Keratinocyte (primary cell): ENCODE measurements around the gene FHIP1A. TPM values are rescaled to one million over a fixed set of nuclear protein-coding genes. Genes with fewer than 3 reads are reported as not detected.

ENCODE experiments used
- DNase-seq: peaks from one replicate; pipeline ENCODE4 v3.0.0-alpha.2; 2011; ENCODE audit warnings: low read depth, missing footprints, low spot score
- FAIRE-seq: peaks from 2 replicates; lab custom pipeline; 2011; peaks lifted over from hg19 to GRCh38; lab: Jason Lieb, UNC
- H2AFZ ChIP-seq: 2 replicates; pipeline ENCODE4 v1.6.0; 2012; ENCODE audit warnings: low read length, control low read depth, inconsistent platforms; ENCODE audit not compliant: control insufficient read depth
- H3K27ac ChIP-seq: 2 replicates; pipeline ENCODE4 v1.5.1; 2011; ENCODE audit warnings: low read length; ENCODE audit not compliant: control insufficient read depth, insufficient read depth
- H3K27me3 ChIP-seq: 3 replicates; pipeline ENCODE4 v1.6.0; 2011; ENCODE audit warnings: low read length; ENCODE audit not compliant: control insufficient read depth, insufficient read depth; ENCODE audit errors: extremely low read depth
- H3K36me3 ChIP-seq, 2 experiments: 2 replicates in 1 of 2; 3 replicates in 1 of 2; pipeline ENCODE4 v1.5.1; 2011; ENCODE audit warnings: low read length in 2 of 2, mild to moderate bottlenecking in 1 of 2; ENCODE audit not compliant: control insufficient read depth in 2 of 2, insufficient read depth in 2 of 2; ENCODE audit errors: extremely low read depth in 1 of 2
- H3K4me1 ChIP-seq: 3 replicates; pipeline ENCODE4 v1.5.1; 2011; ENCODE audit warnings: low read length; ENCODE audit not compliant: control insufficient read depth, insufficient read depth; ENCODE audit errors: extremely low read depth
- H3K4me2 ChIP-seq: 3 replicates; pipeline ENCODE4 v1.6.0; 2011; ENCODE audit warnings: low read depth, low read length; ENCODE audit not compliant: control insufficient read depth, insufficient read depth; ENCODE audit errors: extremely low read depth
- H3K4me3 ChIP-seq, 3 experiments: fragments of 200-600 bp in 1 of 3; sonication (generic) in 1 of 3; 2 replicates in 2 of 3; 3 replicates in 1 of 3; pipeline ENCODE4 v1.5.1; 2011 to 2016; ENCODE audit warnings: low read length in 3 of 3, mild to moderate bottlenecking in 3 of 3, control low read depth in 2 of 3, inconsistent platforms in 1 of 3, low read depth in 1 of 3, mixed read lengths in 1 of 3, mixed run types in 1 of 3, moderate library complexity in 1 of 3; ENCODE audit not compliant: control insufficient read depth in 2 of 3, insufficient read depth in 2 of 3; ENCODE audit errors: extremely low read depth in 1 of 3
- H3K79me2 ChIP-seq: 2 replicates; pipeline ENCODE4 v1.6.0; 2012; ENCODE audit warnings: low read length; ENCODE audit not compliant: control insufficient read depth, insufficient read depth
- H3K9ac ChIP-seq: 3 replicates; pipeline ENCODE4 v1.6.0; 2011; ENCODE audit warnings: low read length; ENCODE audit not compliant: control insufficient read depth, insufficient read depth; ENCODE audit errors: extremely low read depth
- H3K9me1 ChIP-seq: 3 replicates; pipeline ENCODE4 v1.6.0; 2011; ENCODE audit warnings: low read length; ENCODE audit not compliant: control insufficient read depth, insufficient read depth; ENCODE audit errors: extremely low read depth
- H3K9me3 ChIP-seq: 2 replicates; pipeline ENCODE4 v1.5.1; 2012; ENCODE audit warnings: low read depth, low read length; ENCODE audit not compliant: control insufficient read depth
- H4K20me1 ChIP-seq: 3 replicates; pipeline ENCODE4 v1.6.0; 2011; ENCODE audit warnings: low read length; ENCODE audit not compliant: control insufficient read depth, insufficient read depth; ENCODE audit errors: extremely low read depth
- CTCF ChIP-seq, 3 experiments: IDR thresholded peaks in 1 of 3; conservative IDR thresholded peaks in 1 of 3; optimal IDR thresholded peaks in 1 of 3; 2 replicates in 2 of 3; 3 replicates in 1 of 3; pipeline versions ENCODE3 to v1.5.1; 2011; ENCODE audit warnings: low read length in 3 of 3, mild to moderate bottlenecking in 3 of 3, moderate library complexity in 2 of 3, control low read depth in 1 of 3, inconsistent platforms in 1 of 3; ENCODE audit not compliant: insufficient read depth in 2 of 3; ENCODE audit errors: extremely low read depth in 1 of 3
- EZH2 ChIP-seq: IDR thresholded peaks from one replicate; pipeline ENCODE4 v1.6.1; 2012; ENCODE audit warnings: inconsistent platforms, mild to moderate bottlenecking, low read length, moderate library complexity
- dilution Hi-C: fragments of 300-500 bp; cut with MboI; formaldehyde crosslinking; loops from one replicate; pipeline ENCODE4 v1.7.0; 2020; ENCODE audit warnings: low sequenced_read_pairs; ENCODE audit not compliant: extremely low pct_ligation_motif_present
- polyA plus RNA-seq, 5 experiments: library from polyadenylated mRNA; depleted of rRNA in 3 of 5; stranded (reverse) in 3 of 5; stranded (forward) in 1 of 5; unstranded in 1 of 5; fragments of >200 nt; gene quantifications; 1 replicate in 1 of 5; 2 replicates in 3 of 5; 3 replicates in 1 of 5; pipeline versions ENCODE4 v1.2.1 to v1.2.3, GENCODE V29; 2011 to 2012; ENCODE audit warnings: missing spikeins in 2 of 5, low read depth in 1 of 5, low replicate concordance in 1 of 5

FHIP1A gene
- polyA plus RNA-seq, 1 donor (not counting 4 experiments of a cell fraction or from before 2014, with no cell fraction given) = 13.4 TPM

GRCh38 chr4:151427266-151427665, 18.3 kb downstream of the FHIP1A start:
- Histone ChIP-seq H3K9me1 (no peaks in the 10 kb centered on the region), H3K27me3 (no peaks in the 10 kb centered on the region), H3K79me2 (peaks cover 45% of the 10 kb centered on the region), H2AFZ (no peak overlapping the region), H3K9ac (no peak overlapping the region), H3K4me2 (no peak overlapping the region), H3K4me1 (peaks cover 55% of the 10 kb centered on the region), H3K27ac (no peak overlapping the region), H3K4me3 (no peak overlapping the region), H3K9me3 (no peaks in the 10 kb centered on the region), H4K20me1 (no peaks in the 10 kb centered on the region), H3K36me3 (no peaks in the 10 kb centered on the region)
- FAIRE-seq (no peak), DNase-seq (no peak)
- no peak for TF ChIP-seq EZH2
- dilution Hi-C loops = no loop called here

- Histone ChIP-seq H2AFZ (no peak overlapping the region), H3K27ac (no peak overlapping the region), H3K4me1 (peaks cover 62% of the 10 kb centered on the region), H3K36me3 (no peaks in the 10 kb centered on the region), H4K20me1 (no peaks in the 10 kb centered on the region), H3K4me2 (no peak overlapping the region), H3K27me3 (no peaks in the 10 kb centered on the region), H3K9me3 (no peaks in the 10 kb centered on the region), H3K9ac (no peak overlapping the region), H3K79me2 (peaks cover 46% of the 10 kb centered on the region), H3K9me1 (no peaks in the 10 kb centered on the region), H3K4me3 (no peak overlapping the region)
- TF ChIP-seq CTCF (optimal IDR thresholded peaks at IDR 0.05 in 1 of 3, IDR thresholded peaks at IDR 0.05 in 1 of 3, conservative IDR thresholded peaks at IDR 0.05 in 1 of 3; ENCODE audit: extremely low read depth in 1 of 3, insufficient read depth in 2 of 3, low read length in 3 of 3) = no peak
- TF ChIP-seq EZH2 = no peak
- DNase-seq (no peak), FAIRE-seq (no peak)
- dilution Hi-C loops = no loop called here
Measured at GRCh38 chr4:151428346-151428745, 19.4 kb downstream of the FHIP1A start.

GRCh38 chr4:151429957-151430570, 21.1 kb downstream of the FHIP1A start:
- Histone ChIP-seq H3K27me3 (no peaks in the 10 kb centered on the region), H3K9me1 (no peaks in the 10 kb centered on the region), H2AFZ (no peak overlapping the region), H3K36me3 (no peaks in the 10 kb centered on the region), H3K79me2 (peaks cover 34% of the 10 kb centered on the region), H3K9me3 (no peaks in the 10 kb centered on the region), H4K20me1 (no peaks in the 10 kb centered on the region), H3K4me3 (no peak overlapping the region), H3K4me2 (peak overlapping the region; percentile 69), H3K4me1 (peaks cover 62% of the 10 kb centered on the region), H3K9ac (no peak overlapping the region), H3K27ac (peak overlapping the region; percentile 51)
- FAIRE-seq (peak; percentile 5), DNase-seq (no peak)
- dilution Hi-C loops = no loop called here
- TF ChIP-seq EZH2 (no peak), CTCF (optimal IDR thresholded peaks at IDR 0.05 in 1 of 3, IDR thresholded peaks at IDR 0.05 in 1 of 3, conservative IDR thresholded peaks at IDR 0.05 in 1 of 3; ENCODE audit: extremely low read depth in 1 of 3, insufficient read depth in 2 of 3, low read length in 3 of 3) (no peak)
